HG02885 (cell line): Measurements from ENCODE around the gene NAA16.
"Not testable (repeated sequence)": the region's sequence is repeated elsewhere in the genome, so short reads cannot be mapped to it uniquely, and the experiment has no call there.

Experiments
- ATAC-seq: cut with Tn5 transposase; IDR thresholded peaks from one replicate; pipeline ENCODE4 v1.9.1; 2021; ENCODE audit warnings: mild to moderate bottlenecking; ENCODE audit not compliant: unreplicated experiment, poor library complexity

Gene NAA16

DNA sequence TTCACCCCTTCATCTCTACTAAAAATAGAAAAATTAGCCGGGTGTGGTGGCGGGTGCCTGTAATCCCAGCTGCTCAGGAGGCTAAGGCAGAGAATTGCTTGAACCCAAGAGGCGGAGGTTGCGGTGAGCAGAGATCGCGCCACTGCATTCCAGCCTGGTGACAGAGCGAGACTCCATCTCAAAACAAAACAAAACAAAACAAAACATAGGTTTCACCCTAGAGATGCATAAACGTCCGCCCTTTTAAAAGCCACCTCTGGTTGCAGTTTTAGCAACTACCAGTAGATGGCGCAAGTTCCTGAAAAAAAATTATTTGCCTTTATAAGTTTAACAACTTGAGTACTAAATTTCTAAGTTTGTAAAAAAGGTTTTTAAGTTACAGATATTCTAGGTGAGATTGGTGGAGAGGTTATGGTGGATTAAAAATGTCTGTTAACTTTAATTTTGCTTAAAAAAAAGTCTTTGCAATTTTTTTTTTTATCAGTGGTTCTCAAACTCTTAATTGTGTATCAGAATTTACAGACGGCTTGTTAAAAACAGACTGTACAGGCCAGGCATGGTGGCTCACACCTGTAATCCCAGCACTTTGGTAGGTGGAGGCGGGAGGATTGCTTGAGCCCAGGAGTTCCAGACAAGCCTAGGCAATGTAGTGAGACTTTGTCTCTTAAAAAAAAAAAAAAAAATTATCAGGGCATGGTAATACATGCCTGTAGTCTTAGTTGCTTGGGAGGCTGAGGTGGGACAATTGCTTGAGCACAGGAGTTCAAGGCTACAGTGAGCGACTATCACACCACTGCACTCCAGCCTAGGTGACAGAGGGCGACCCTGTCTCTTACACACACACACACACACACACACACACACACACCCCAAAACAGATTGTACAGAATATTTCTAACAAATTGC lies 42.1 kb downstream of the NAA16 start:
- no peak for ATAC-seq

DNA sequence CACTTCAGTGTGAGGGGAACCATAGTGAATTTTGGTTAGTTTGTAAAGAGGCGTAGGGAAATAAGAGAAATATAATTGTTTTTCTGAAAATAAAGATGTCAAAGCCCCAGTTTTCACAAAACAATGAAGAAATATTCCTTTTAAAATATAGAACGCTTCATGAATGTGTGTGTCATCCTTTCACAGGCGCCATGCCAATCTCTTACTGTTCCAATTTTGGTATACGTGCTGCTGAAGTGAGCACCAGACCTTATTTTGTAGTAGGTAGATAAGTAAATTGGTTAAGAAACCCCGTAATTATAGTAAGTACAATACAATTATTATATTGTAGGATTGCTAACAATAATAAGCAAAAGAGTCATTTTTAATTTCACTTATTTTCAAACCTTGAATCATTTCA lies 43.3 kb downstream of the NAA16 start:
- ATAC-seq: no peak

DNA sequence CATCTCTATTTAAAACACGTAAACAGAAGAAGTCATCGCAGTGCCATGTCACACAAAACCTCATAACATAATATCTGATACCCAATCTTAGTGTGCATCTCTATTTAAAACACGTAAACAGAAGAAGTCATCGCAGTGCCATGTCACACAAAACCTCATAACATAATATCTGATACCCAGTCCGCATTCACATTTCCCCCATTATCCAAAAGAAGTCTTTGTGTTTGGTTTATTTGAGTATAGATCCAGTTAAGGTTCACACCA lies 45.2 kb downstream of the NAA16 start:
- not testable (repeated sequence) for ATAC-seq

DNA sequence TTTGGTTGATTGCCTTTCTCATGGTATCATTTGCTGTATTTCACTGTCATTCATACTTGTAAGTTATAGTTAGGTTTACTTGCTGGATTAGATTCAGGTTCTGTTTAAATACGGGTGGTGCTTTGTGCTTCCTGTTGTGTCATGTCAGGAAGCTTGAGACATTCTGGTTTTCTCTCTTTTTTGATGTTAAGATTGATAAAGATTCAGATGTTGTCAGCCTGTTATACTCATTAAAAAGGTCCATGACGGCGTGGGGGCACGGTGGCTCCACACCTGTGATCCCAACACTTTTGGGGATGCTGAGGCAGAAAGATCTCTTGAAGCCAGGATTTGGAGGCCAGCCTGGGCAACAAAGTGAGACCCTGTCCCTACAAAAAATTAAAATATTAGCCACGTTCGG lies 45.7 kb downstream of the NAA16 start:
- no peak for ATAC-seq

DNA sequence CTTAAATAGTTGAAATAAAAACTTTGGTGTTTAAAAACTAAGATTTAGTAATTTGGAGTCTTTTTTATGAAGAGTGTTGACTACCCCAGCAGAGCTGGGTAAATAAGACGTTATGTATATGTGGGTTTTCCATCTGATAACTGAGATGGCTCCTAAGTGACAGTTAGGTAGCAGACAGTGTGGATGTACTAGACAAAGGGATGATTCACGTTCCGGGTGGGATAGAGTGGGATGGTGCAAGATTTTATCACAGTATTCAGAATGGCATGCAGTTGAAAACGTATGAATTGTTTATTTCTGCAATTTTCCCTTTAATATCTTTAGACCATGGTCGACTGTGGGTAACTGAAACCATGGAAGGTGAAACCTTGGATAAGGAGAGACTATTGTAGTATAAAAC lies 50.4 kb downstream of the NAA16 start:
- no peak for ATAC-seq

DNA sequence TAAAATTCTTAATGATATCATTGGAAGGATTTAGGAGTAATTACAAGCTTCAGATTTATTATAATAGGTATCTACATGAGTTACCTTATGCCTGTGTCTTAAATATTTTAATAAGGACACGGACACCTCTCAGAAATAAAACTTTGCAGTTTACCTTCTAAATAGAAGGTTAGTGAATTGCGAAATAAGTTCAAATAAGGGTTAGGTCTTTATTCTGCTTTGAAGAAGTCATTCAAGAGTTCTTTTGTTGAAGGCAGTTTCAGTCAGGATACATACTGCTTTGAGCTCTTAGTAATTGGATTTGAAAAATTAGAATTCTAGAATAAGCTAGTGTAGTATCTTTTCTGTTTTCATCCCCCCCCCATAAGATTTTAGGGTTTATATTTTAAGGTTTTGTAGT lies 53.0 kb downstream of the NAA16 start:
- ATAC-seq: no peak

DNA sequence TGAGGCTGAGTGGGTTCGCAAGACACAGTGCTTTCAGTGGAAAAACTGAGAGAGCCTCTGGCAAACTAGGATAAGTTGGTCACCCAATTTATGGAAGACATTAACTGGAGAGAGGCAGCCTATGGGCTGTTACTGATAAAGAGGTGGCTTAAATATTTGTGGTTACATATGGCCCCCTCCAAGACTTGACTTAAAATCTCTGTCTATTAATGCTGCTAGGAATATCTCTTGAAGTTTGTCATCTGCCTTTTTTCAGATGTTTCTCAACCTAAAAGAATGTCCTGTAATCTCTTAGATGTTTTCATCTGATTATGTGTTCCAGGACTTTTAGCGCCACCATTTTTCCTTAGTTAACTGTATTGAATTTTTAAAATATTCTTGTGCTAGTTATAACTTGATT lies 54.6 kb downstream of the NAA16 start:
- no peak for ATAC-seq

DNA sequence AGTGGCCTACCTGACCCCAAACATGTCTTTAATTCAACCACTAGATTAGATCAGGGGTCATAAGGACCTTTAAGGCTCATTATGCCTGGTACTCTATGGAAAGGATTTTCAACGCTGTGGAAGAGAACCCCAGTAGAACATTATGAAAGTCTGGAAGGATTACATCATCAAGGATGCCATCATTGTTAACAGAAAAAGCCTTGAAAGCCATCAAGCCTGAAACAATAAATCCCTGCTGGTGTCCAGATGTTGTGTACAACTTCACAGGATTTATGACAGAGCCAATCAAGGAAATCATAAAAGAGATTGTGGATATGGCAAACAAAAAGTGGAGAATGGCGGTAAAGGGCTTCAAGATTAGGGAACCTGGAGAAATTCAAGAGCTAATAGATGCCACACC lies 59.7 kb downstream of the NAA16 start:
- ATAC-seq: no peak

DNA sequence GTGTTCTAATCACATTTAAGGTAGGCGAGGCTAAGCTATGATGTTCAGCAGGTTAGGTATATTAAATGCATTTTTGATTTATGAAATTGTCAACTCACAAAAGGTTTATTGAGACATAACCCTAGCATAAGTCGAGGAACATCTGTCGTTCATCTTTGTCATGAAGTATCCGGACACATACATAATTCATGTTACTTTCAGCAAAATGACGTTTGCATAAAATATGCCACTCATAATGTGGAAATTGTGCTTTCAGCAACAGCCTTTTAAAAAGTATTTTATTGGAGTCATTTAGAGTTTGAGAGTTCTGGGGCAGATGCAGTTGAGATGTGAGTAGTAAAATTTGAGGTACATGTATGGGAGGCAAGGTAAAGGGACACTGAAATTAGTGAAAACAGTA lies 66.4 kb downstream of the NAA16 start:
- ATAC-seq: no peak

DNA sequence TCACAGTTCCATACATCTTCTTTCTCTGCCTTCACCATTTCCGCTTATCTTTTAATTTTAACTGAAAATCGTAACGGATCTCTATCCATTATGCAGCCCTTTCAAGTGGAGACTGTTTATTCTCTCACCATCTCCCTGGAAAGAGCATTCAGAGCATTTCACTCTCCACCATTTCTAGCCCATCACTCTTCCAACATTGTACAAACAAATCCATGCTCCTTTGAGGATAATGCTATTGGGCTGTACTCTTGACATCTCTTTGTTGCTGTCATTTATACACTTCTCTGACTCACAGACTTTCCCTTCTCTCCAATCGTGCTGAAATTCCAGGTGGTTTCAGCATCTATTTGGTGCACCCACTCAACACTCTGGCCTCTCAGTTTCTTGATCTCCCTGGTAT lies 71.4 kb downstream of the NAA16 start:
- ATAC-seq: no peak

DNA sequence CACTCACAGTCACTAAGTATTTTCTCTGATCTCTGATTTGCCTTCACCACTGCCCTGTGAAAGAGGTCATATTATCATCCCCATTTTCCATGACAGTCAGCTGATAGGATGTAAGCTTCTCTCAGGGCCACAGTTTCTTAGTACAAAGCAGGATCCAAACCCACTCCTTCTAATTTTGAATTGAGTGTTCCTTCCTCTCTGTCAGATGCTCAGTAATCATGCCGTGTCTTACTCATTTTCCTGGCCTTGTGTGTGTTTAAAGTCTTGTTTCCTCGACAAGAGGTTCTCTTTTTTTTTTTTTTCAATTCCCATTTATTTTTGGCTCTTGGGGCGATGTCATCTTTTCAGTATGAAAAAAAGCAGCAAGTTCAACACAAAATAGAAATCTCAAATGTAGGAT lies 72.3 kb downstream of the NAA16 start:
- no peak for ATAC-seq

DNA sequence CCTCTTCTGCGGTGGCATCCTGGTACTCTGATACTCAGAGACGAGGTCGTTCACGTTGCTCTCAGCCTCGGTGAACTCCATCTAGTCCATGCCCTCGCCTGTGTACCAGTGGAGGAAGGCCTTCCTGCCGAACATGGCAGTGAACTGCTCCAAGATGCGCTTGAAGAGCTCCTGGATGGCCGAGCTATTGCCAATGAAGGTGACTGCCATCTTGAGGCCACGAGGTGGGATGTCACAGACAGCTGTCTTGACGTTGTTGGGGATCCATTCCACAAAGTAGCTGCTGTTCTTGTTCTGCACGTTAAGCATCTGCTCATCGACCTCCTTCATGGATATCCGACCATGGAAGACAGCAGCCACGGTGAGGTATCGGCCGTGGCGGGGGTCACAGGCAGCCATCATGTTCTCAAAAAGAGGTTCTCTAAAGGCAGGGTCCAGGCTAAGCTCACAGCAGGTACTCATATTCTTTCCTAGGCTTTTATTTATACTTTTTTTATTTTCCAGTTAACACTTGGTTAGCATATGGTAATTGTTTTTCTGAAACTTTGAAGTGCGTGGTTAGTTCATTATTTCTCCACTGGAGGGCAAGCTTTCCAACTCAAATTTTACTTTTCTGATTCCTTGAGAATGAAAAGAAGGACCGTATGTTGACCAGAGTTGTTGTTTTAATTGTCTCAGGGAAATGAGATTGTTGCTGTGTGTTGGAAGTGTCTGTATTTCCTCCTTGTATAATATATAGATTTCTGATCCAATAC lies 73.9 kb downstream of the NAA16 start:
- no peak for ATAC-seq

DNA sequence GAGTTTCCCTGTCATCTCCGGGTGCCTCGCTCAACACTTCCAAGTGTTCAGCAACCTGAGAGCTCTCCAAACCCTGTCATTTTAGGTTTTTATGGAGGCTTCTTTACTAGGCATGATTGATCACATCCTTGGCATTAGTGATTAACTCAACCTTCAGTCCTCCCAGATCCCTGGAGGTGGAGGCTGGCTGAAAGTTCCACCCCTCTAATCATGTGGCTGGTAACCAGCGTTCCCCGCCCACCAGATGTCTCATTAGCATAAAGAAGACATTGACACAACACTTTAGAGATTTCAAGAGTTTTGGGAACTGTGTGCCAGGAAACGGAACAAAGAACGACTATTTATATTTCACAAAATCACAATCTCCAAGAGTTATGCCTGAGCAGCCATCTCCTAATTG lies 75.1 kb downstream of the NAA16 start:
- ATAC-seq: no peak

DNA sequence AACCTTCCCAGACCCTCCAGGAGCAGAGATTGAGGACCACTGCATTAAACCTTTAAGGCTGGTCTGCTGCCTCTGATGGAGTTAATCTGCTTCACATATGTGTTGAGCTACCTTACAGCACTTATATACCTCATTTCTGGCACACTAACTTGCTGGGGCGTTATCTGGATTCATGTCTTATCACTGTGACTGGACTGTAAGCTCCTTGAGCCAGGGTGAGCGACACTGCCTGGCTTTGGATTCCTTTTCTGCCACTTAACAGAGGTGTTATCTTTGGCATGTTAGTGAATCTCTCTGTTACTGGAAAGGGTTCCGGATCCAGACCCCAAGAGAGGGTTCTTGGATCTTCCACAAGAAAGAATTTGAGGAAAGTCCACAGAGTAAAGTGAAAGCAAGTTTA lies 76.5 kb downstream of the NAA16 start:
- no peak for ATAC-seq

DNA sequence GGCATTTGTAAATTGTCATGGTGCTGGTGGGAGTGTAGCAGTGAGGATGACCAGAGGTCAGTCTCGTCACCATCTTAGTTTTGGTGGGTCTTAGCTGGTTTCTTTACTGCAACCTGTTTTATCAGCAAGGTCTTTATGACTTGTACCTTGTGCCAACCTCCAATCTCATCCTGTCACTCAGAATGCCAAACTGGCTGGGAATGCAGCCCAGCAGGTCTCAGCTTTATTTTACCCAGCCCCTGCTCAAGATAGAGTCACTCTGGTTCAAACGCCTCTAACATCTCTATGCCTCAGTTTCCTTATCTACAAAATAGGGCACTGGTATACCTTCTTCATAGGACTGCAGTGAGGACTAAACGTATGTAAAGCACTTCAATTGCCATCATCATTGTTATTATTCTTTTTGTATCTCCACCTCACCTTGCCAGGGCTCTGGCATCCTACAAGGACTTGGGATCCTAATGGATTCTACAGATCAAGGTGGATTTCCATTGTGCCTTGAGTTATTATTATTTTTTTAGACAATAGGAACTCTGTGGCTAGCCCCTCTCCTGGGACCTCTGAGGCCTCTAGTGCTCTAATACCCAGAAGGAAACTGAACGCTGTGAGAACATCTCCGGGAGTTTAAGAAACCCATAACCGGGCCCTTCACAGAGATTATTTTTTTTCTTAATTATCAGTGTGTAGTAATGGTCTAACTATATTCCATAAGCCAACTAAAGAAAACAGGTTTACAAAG lies 77.2 kb downstream of the NAA16 start:
- no peak for ATAC-seq

DNA sequence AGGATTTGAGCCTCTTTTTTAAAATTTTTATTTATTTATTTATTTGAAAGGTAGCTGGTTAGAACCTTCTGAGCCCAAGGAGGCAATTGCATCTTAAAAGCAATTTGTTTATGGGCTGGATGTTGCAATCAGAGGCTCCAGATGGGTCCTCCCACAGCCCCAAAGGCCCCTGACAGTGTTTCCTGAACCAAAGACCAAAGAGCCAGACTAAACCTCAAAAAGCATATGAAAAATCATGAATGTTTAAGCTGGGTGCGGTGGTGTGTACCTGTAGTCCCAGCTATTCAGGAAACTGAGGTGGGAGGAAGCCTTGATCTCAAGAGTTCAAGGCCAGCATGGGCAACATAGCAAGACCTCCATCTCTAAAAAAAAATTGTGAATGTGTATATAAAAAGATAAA lies 78.5 kb downstream of the NAA16 start:
- ATAC-seq: no peak

DNA sequence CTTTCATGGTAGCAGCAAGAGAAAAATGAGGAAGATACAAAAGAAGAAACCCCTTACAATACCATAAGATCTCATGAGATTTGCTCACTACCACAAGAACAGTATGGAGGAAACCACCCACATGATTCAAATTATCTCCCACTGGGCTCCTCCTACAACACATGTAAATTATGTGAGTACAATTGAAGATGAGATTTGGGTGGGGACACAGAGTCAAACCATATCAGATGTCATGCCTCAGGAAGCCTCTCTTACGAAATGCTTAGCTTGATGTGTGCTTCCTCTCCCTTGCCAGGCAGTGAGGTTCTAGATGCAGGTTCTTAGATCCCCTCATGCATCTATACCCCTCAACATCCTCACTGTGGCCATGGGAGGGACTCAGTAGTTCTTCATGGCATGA lies 83.1 kb downstream of the NAA16 start:
- no peak for ATAC-seq

DNA sequence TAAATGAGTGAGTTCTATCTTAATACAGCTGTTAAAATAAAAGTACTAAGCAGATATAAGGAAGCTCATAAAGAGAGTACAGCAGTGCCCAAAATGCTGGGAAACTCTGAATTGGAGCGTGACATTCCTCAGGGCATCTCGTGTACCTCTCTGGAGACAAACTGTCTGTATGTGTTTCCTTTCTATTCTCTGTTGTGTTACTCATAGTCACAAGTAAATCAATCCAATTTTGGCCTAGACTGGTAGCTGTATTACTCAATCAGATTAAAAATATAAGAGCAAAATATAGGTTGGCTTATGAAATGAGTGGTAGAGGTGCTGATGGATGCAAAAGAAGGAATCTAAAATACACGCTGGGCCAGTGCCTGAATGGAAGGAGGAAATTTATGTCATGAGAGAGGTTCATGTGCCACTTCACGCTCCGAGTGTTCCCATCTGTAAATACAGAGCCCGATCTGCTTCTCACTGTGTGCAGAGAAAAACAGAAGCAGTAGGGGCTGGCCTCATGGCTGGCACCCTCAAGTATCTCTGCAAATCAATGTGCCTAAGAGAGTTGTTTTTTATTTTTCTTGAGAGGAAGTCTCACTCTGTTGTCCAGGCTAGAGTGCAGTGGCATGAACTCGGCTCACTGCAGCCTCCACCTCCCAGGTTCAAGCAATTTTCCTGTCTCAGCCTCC lies 87.6 kb downstream of the NAA16 start:
- no peak for ATAC-seq

DNA sequence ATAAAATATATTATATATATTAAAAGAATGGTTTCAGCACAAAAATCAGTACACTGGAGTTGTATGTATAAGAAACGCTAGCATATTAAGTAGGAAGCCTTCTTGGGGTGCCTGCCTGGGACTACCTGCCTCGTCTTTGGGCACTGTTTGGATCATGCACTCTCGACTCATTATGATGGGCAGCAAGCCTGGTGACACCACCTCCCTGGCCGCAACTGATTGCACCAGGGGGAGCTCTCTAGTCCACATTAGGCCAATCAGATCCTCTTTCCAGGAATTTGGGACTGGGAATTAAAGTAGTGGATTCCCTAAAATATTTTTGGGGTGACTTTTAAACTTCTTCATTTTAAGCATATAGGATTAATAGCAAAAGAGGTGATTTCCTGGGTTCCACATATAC lies 90.3 kb downstream of the NAA16 start:
- no peak for ATAC-seq

DNA sequence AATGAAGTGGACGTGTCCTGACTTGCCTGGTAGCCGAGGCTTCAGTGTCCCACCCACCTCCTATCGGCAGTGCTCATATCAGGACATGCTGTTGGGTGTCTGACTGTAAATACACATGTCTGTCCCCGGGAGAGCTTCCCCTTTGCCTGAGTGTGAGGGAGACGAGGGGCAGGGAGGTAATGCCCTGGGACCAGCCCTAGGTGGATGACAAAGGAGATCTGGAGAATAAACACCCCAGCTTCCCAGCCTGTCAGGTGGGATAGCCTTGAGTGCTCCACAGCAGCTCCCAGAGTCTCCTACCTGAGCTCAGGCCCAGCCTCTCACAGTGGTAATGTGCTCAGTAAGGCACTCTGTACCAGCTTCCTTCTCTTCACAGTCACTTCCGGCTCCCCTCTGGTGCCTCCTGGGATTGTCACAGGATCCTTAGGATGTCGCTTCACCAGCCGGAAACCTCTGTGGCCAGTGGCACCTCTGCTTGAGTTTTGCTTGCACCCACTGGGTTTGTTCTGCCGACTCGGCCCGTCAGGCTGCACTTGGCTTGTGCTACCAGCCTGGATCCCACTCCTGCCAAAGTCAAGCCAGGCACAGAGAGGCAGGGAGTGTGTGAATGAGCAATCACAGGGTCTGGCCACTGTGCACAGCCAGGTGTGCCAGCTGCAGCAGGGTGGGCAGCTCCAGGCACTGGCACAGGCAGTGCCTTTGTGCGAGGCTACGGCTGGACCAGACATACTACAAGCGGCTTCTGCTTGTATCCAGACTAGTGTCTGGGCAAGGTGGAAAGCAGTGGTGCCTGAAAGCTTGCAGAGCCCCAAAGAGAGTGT lies 91.8 kb downstream of the NAA16 start:
- no peak for ATAC-seq
